ENCODE data around the gene NAT8L.

- no peak for TF ChIP-seq POLR2AphosphoS5 (IDR thresholded peaks at IDR 0.05)
- no peak for TF ChIP-seq CTCF (IDR thresholded peaks at IDR 0.05)
Measured at GRCh38 chr4:2042947-2043395, 16.2 kb upstream of the NAT8L start.

Measured in breast epithelium (tissue), 3 donors.